ENCODE results near the gene HAPLN2.

DNA sequence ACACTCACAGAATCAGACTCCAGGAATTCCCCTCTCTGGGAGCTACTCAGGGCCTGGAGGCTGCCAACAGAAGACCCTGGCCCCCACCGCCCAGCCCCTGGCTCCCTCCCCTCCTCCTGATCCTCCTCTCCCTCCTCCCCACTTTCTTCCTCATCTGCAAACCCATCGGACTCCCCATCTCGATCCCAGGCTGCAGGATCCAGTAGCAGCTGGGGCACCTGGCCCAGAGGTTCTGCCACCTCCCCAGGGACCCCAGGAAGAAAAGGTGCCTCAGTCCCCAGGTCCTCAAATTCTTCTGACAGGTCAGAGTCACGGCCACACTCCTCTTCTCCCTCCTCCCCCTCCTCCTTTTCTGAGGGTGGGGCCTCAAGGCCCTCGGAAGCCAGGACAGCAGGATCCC lies 50.6 kb downstream of the HAPLN2 start:
- TF ChIP-seq, protein P1, sequence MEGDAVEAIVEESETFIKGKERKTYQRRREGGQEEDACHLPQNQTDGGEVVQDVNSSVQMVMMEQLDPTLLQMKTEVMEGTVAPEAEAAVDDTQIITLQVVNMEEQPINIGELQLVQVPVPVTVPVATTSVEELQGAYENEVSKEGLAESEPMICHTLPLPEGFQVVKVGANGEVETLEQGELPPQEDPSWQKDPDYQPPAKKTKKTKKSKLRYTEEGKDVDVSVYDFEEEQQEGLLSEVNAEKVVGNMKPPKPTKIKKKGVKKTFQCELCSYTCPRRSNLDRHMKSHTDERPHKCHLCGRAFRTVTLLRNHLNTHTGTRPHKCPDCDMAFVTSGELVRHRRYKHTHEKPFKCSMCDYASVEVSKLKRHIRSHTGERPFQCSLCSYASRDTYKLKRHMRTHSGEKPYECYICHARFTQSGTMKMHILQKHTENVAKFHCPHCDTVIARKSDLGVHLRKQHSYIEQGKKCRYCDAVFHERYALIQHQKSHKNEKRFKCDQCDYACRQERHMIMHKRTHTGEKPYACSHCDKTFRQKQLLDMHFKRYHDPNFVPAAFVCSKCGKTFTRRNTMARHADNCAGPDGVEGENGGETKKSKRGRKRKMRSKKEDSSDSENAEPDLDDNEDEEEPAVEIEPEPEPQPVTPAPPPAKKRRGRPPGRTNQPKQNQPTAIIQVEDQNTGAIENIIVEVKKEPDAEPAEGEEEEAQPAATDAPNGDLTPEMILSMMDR (IDR thresholded peaks at IDR 0.05): no peak
- no peak for TF ChIP-seq POLR2AphosphoS5 (IDR thresholded peaks at IDR 0.05)
- no peak for TF ChIP-seq POLR2A (IDR thresholded peaks at IDR 0.05)

All from prostate gland (tissue), 2 donors.